ENCODE results near the gene EN2.
"Not testable (repeated sequence)": the region's sequence is repeated elsewhere in the genome, so short reads cannot be mapped to it uniquely, and the experiment has no call there.

EN2 gene

GRCh38 chr7:155435110-155435509 lies 22.8 kb upstream of the EN2 start:
- TF ChIP-seq CTCF (IDR thresholded peaks at IDR 0.05; ENCODE audit: low read depth, low read length, missing control alignments), result no peak
- DNase-seq (ENCODE audit: extremely low read depth, low read depth), result no peak
- H3K4me3 ChIP-seq (replicated peaks; ENCODE audit: low read depth, low read length), result no peak overlapping the region

DNA sequence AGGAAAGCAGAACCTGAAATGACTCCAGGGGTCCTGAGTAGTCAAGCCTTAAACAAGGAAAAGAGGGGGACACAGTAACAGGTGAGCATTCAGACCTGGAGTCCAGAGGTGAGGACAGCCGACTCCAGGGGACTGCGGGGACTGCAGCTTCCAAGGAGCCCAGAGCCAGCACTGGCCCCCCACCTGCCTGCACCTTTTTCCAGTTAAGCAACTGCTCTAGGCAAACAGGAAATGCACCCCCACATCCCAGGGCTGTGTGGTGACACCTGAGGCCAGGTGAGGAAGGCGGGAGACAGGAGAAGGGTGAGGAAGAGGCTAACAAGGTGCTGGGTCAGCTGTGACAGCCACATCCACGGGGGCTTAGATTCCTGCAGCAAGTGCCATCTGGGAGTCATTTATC lies 20.1 kb upstream of the EN2 start:
- no peak overlapping the region for H3K4me3 ChIP-seq (replicated peaks; ENCODE audit: low read depth, low read length)
- TF ChIP-seq CTCF (IDR thresholded peaks at IDR 0.05; ENCODE audit: low read depth, low read length, missing control alignments), result no peak
- no peak for DNase-seq (ENCODE audit: extremely low read depth, low read depth)

DNA sequence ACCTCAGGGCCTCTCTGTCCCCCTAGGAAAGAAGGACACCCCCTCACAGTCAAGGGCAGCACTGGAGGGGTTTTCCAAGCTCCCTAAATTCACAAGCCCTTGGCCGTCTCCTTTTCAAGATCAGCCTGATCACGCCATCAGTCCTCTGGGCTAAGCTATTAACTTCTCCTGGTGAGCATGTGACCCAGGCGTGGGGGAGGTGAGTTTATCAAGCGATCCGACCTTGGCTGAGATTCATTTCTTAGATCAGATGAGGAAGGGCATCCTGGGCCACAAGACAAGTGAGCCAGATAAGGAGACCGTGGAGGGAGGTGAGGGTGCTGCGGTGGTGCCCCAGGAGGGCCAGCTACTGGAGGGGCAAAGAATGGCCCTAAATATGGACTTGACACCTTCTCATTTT lies 19.2 kb upstream of the EN2 start:
- no peak for DNase-seq (ENCODE audit: extremely low read depth, low read depth)
- no peak overlapping the region for H3K4me3 ChIP-seq (replicated peaks; ENCODE audit: low read depth, low read length)
- no peak for TF ChIP-seq CTCF (IDR thresholded peaks at IDR 0.05; ENCODE audit: low read depth, low read length, missing control alignments)

DNA sequence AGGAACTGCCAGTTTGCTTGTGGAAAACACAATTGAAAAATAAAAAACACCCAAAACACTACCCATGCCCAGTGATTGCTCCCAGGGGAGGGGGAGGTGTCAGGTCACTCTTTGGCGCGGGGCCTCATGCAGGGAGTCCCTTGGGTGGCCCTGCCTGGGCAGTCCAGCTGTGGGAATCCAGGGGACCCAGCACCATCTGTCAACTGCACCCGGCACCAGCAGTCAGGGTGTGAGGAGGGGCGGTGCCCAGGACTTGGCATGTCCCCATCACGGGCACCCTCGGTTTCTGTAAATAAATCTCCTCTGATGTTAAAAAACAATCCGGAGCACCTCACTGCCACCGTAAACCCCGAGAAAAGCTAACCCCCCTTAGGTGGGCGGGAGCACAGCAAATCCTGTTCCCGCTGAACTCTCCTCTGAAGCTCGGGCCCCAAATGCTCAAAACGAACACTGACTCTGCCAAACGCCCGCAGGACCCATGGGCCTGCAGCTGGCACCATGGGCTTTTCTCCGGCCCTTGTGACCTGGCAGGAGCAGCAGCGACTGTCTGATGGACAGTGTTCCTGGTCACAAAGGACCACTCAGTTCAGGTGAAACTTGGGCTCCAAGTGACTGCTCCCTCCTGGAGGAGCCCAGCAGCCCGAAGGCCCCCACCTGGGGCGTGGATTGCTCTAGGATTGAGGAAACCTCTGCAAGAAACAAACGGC lies 18.5 kb upstream of the EN2 start:
- DNase-seq (ENCODE audit: extremely low read depth, low read depth), result no peak
- TF ChIP-seq CTCF (IDR thresholded peaks at IDR 0.05; ENCODE audit: low read depth, low read length, missing control alignments), result no peak
- H3K4me3 ChIP-seq (replicated peaks; ENCODE audit: low read depth, low read length), result no peak overlapping the region

- DNase-seq (ENCODE audit: extremely low read depth, low read depth), result no peak
- TF ChIP-seq CTCF (IDR thresholded peaks at IDR 0.05; ENCODE audit: low read depth, low read length, missing control alignments), result no peak
- H3K4me3 ChIP-seq (replicated peaks; ENCODE audit: low read depth, low read length), result no peak overlapping the region
Measured at GRCh38 chr7:155440018-155440410, 17.9 kb upstream of the EN2 start.

DNA sequence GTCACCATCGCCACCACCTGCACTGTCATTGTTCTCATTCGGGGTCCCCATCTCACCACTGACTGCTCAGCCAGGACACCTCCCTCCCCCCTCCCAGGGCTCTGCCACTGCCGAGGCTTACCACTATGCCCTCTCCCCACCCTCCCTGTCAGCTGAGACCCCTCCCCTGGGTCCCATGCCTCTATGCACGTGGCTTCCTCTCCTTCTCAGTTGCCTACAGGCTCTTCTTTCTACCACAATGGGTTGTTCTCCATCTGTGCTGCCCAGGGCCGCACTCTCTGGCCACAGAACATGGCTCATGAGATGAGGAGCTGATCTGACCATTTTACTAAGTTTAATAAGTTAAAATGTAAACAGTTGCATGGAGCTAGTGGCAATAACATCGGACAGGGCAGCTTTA lies 16.1 kb upstream of the EN2 start:
- no peak for DNase-seq (ENCODE audit: extremely low read depth, low read depth)
- H3K4me3 ChIP-seq (replicated peaks; ENCODE audit: low read depth, low read length), result no peak overlapping the region
- TF ChIP-seq CTCF (IDR thresholded peaks at IDR 0.05; ENCODE audit: low read depth, low read length, missing control alignments), result no peak

- DNase-seq (ENCODE audit: extremely low read depth, low read depth), result no peak
- H3K4me3 ChIP-seq (replicated peaks; ENCODE audit: low read depth, low read length), result no peak overlapping the region
- TF ChIP-seq CTCF (IDR thresholded peaks at IDR 0.05; ENCODE audit: low read depth, low read length, missing control alignments), result no peak
Measured at GRCh38 chr7:155444746-155445145, 13.2 kb upstream of the EN2 start.

DNA sequence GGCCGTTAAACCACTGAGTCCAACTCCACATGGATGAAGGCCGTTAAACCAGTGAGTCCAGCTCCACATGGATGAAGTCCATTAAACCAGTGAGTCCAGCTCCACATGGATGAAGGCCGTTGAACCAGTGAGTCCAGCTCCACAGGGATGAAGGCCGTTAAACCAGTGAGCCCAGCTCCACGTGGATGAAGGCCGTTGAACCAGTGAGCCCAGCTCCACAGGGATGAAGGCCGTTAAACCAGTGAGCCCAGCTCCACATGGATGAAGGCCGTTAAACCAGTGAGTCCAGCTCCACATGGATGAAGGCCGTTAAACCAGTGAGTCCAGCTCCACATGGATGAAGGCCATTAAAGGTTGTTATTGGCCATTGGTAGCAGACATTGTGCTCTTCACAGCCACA lies 12.3 kb upstream of the EN2 start:
- not testable (repeated sequence) for H3K4me3 ChIP-seq (replicated peaks; ENCODE audit: low read depth, low read length); DNase-seq (ENCODE audit: extremely low read depth, low read depth)

Measured in HFF-Myc (cell line).